CD4-positive, alpha-beta T cell (primary cell): ENCODE results near the gene ZNF226. TPM values are rescaled to one million over a fixed set of nuclear protein-coding genes. Genes with fewer than 3 reads are reported as not detected.
"Not testable (repeated sequence)": the region's sequence is repeated elsewhere in the genome, so short reads cannot be mapped to it uniquely, and the experiment has no call there.

Source experiments
- ATAC-seq: fragments of 200-7000 bp; cut with Tn5 transposase; one replicate; pipeline ENCODE4 v1.10.0; 2022; ENCODE audit warnings: mild to moderate bottlenecking; ENCODE audit not compliant: poor library complexity
- CTCF ChIA-PET: fragments of 350-600 bp; sonication (Branson Sonifier 250); formaldehyde crosslinking; loops from one replicate; lab custom pipeline; 2021; ENCODE audit warnings: antibody characterized with exemption, inconsistent platforms; lab: Charles Lee
- POLR2A ChIA-PET: fragments of 350-600 bp; sonication (Branson Sonifier 250); formaldehyde crosslinking; loops from one replicate; lab custom pipeline; 2021; ENCODE audit warnings: antibody characterized with exemption, inconsistent platforms; lab: Charles Lee
- DNase-seq, 14 experiments: peaks; one replicate each; pipeline ENCODE4 v3.0.0-alpha.2; 2013 to 2020; ENCODE audit warnings: mixed read lengths in 2 of 14
- H3K27ac ChIP-seq, 2 donors: one replicate each; pipeline versions ENCODE4 v1.5.1 to v1.7.0; 2013; ENCODE audit warnings: low read length in 2 of 2, low read depth in 1 of 2, mild to moderate bottlenecking in 1 of 2
- H3K27me3 ChIP-seq, 2 experiments: 1 replicate in 1 of 2; 2 replicates in 1 of 2; pipeline versions ENCODE4 v1.6.1 to v1.7.0; 2013; ENCODE audit warnings: low read length in 2 of 2, control low read depth in 1 of 2, mild to moderate bottlenecking in 1 of 2, moderate library complexity in 1 of 2; ENCODE audit not compliant: insufficient read depth in 2 of 2, control insufficient read depth in 1 of 2
- H3K36me3 ChIP-seq: one replicate; pipeline ENCODE4 v1.6.1; 2013; ENCODE audit warnings: low read length, control low read depth; ENCODE audit not compliant: insufficient read depth
- H3K4me1 ChIP-seq: one replicate; pipeline ENCODE4 v1.6.1; 2013; ENCODE audit warnings: low read length, control low read depth; ENCODE audit not compliant: insufficient read depth
- H3K4me3 ChIP-seq: one replicate; pipeline ENCODE4 v1.5.1; 2013; ENCODE audit warnings: mild to moderate bottlenecking, low read length, moderate library complexity
- H3K9me3 ChIP-seq, 2 experiments: 1 replicate in 1 of 2; 2 replicates in 1 of 2; pipeline versions ENCODE4 v1.6.1 to v1.7.0; 2013; ENCODE audit warnings: low read length in 2 of 2, mild to moderate bottlenecking in 2 of 2, control low read depth in 1 of 2, moderate library complexity in 1 of 2; ENCODE audit not compliant: control insufficient read depth in 1 of 2, insufficient read depth in 1 of 2
- H3K27ac Mint-ChIP-seq: one replicate; pipeline ENCODE4 v1.8.0; 2020; ENCODE audit warnings: mixed read lengths
- H3K27me3 Mint-ChIP-seq: one replicate; pipeline ENCODE4 v1.8.0; 2021; ENCODE audit warnings: mixed read lengths
- H3K36me3 Mint-ChIP-seq: one replicate; pipeline ENCODE4 v1.8.0; 2021; ENCODE audit warnings: low read depth, mixed read lengths
- H3K4me1 Mint-ChIP-seq: one replicate; pipeline ENCODE4 v1.8.0; 2021; ENCODE audit warnings: low read depth, mixed read lengths
- H3K4me3 Mint-ChIP-seq: one replicate; pipeline ENCODE4 v1.8.0; 2020; ENCODE audit warnings: mild to moderate bottlenecking, mixed read lengths
- H3K9me3 Mint-ChIP-seq: one replicate; pipeline ENCODE4 v1.8.0; 2020; ENCODE audit warnings: mixed read lengths
- CTCF ChIP-seq: fragments of 200-600 bp; IDR thresholded peaks from one replicate; pipeline ENCODE4 v1.8.0; 2022; ENCODE audit warnings: antibody characterized with exemption, mild to moderate bottlenecking
- intact Hi-C, 2 experiments: fragments of 100-400 bp; cut with DNase I in 1 of 2; cut with micrococcal nuclease in 1 of 2; formaldehyde crosslinking; loops; one replicate each; pipeline versions ENCODE4 v1.15.1 to v1.9.0; 2023 to 2025; cut with DNase I, micrococcal nuclease
- total RNA-seq, 174 experiments: library from RNA in 2 of 174; stranded (reverse) in 2 of 174; gene quantifications; one replicate each; pipeline ENCODE4 v1.2.3 and lab custom pipeline; 2021 to 2026

Gene ZNF226
- total RNA-seq, 2 experiments from 2014 or later: 7.9 to 9.1 TPM

- TF ChIP-seq CTCF: no peak
- Mint-ChIP-seq H3K27ac (peak overlapping the region; percentile 90), H3K27me3 (no peaks in the 10 kb centered on the region), H3K4me3 (peak overlapping the region; percentile 96), H3K4me1 (peaks cover 48% of the 10 kb centered on the region), H3K9me3 (peaks cover 5% of the 10 kb centered on the region), H3K36me3 (peaks cover 53% of the 10 kb centered on the region)
- peaks cover 23% of the 10 kb centered on the region for H3K36me3 ChIP-seq
- H3K27me3 ChIP-seq: no peaks in the 10 kb centered on the region
- H3K4me3 ChIP-seq: peak overlapping the region; percentile 65
- peak overlapping the region; percentile 70 to 73 for H3K27ac ChIP-seq
- H3K9me3 ChIP-seq: peaks cover 6 to 8% of the 10 kb centered on the region in 2 experiments
- intact Hi-C loops: loop anchor here in 1 of 2 experiments (1.0 to 5.0 kb wide), 3 partner anchors 48 to 444 kb away; partner anchors contain the start of genes ZNF226 and ZNF235
- peak in 3 of 14 experiments; percentile 2 to 15 (median 12) for DNase-seq
- ATAC-seq: no peak
- CTCF ChIA-PET: interaction anchor here (1.0 kb wide), 1 partner anchor 48 kb away, joined by 3 read pairs; the partner anchor contains the start of gene ZNF226
- peaks cover 6% of the 10 kb centered on the region for H3K4me1 ChIP-seq
- POLR2A ChIA-PET: interaction anchor here (0.7 to 1.9 kb wide), 9 partner anchors 46 to 288 kb away, joined by 3 to 12 read pairs (median 4); partner anchors contain the start of genes ZNF180, ZNF224, ZNF226 and ZNF234
Observed at GRCh38 chr19:44212866-44213346, 48.0 kb downstream of the ZNF226 start.

- H3K27ac Mint-ChIP-seq, POLR2A ChIA-PET, H3K9me3 Mint-ChIP-seq, H3K27me3 Mint-ChIP-seq, H3K4me1 ChIP-seq, H3K9me3 ChIP-seq, H3K4me3 Mint-ChIP-seq, H3K27ac ChIP-seq, H3K4me3 ChIP-seq, intact Hi-C loops, H3K27me3 ChIP-seq, DNase-seq, CTCF ChIA-PET, ATAC-seq: not testable (repeated sequence)
- Mint-ChIP-seq H3K4me1 (peaks cover 28% of the 10 kb centered on the region), H3K36me3 (peaks cover 83% of the 10 kb centered on the region)
- H3K36me3 ChIP-seq: peaks cover 33% of the 10 kb centered on the region
Observed at GRCh38 chr19:44219926-44220325, 55.0 kb downstream of the ZNF226 start.

- H3K4me1 ChIP-seq, H3K27ac Mint-ChIP-seq, H3K9me3 Mint-ChIP-seq, H3K27me3 Mint-ChIP-seq, H3K27ac ChIP-seq, H3K4me3 ChIP-seq, CTCF ChIA-PET, H3K27me3 ChIP-seq, POLR2A ChIA-PET, ATAC-seq, intact Hi-C loops, H3K9me3 ChIP-seq, H3K4me3 Mint-ChIP-seq, DNase-seq: not testable (repeated sequence)
- H3K36me3 ChIP-seq: peaks cover 30% of the 10 kb centered on the region
- H3K36me3 Mint-ChIP-seq: peaks cover 84% of the 10 kb centered on the region
- peaks cover 21% of the 10 kb centered on the region for H3K4me1 Mint-ChIP-seq
Observed at GRCh38 chr19:44220761-44221160, 55.9 kb downstream of the ZNF226 start.

GRCh38 chr19:44221291-44221690 lies 56.4 kb downstream of the ZNF226 start:
- H3K4me3 Mint-ChIP-seq, H3K9me3 ChIP-seq, H3K27ac ChIP-seq, CTCF ChIA-PET, intact Hi-C loops, H3K27me3 Mint-ChIP-seq, H3K4me3 ChIP-seq, DNase-seq, H3K27me3 ChIP-seq, ATAC-seq, POLR2A ChIA-PET, H3K9me3 Mint-ChIP-seq, H3K27ac Mint-ChIP-seq, H3K4me1 ChIP-seq: not testable (repeated sequence)
- Mint-ChIP-seq H3K4me1 (peaks cover 18% of the 10 kb centered on the region), H3K36me3 (peaks cover 84% of the 10 kb centered on the region)
- H3K36me3 ChIP-seq: peaks cover 32% of the 10 kb centered on the region

Other genes with a start within 250 kb of the ZNF226 start
- gene ZNF45, start 229.8 kb upstream of the ZNF226 start, total RNA-seq: 1 to 10 TPM; 4.0 to 4.6 TPM
- gene ZNF221, start 213.9 kb upstream of the ZNF226 start, total RNA-seq: under 1 TPM; 0.34 to 0.41 TPM
- gene ZNF155, start 180.9 kb upstream of the ZNF226 start, total RNA-seq: 1 to 10 TPM; 3.5 to 4.0 TPM
- 1 to 10 TPM; 2.2 to 2.8 TPM for gene ZNF230, start 162.1 kb upstream of the ZNF226 start, total RNA-seq
- gene ZNF222, start 139.7 kb upstream of the ZNF226 start, total RNA-seq: 1 to 10 TPM; 4.5 to 5.8 TPM
- 1 to 10 TPM in 1 of 2 experiments, under 1 TPM in 1; 0.67 to 1.1 TPM for gene ZNF223, start 113.1 kb upstream of the ZNF226 start, total RNA-seq
- gene ZNF284, start 92.9 kb upstream of the ZNF226 start, total RNA-seq: 1 to 10 TPM in 1 of 2 experiments, under 1 TPM in 1; 0.92 to 1.2 TPM
- 10 to 100 TPM; 21.3 to 23.9 TPM for gene ZNF224, start 70.7 kb upstream of the ZNF226 start, total RNA-seq
- gene ZNF225, start 51.7 kb upstream of the ZNF226 start, total RNA-seq: under 1 TPM; 0.71 to 0.73 TPM
- 1 to 10 TPM; 1.4 to 1.6 TPM for gene ZNF234, start 23.5 kb upstream of the ZNF226 start, total RNA-seq
- 10 to 100 TPM; 16.2 to 17.2 TPM for gene ZNF227, start 47.4 kb downstream of the ZNF226 start, total RNA-seq
- under 1 TPM in 1 of 2 experiments, not detected in 1; 0.47 TPM for gene ZNF233, start 94.8 kb downstream of the ZNF226 start, total RNA-seq
- 1 to 10 TPM; 2.4 TPM for gene ZNF235, start 139.9 kb downstream of the ZNF226 start, total RNA-seq
- gene ZNF112, start 191.6 kb downstream of the ZNF226 start, total RNA-seq: under 1 TPM in 1 of 2 experiments, not detected in 1; 0.08 TPM
- gene ZNF285, start 236.5 kb downstream of the ZNF226 start, total RNA-seq: under 1 TPM; 0.16 to 0.22 TPM